Mesenchymal stem cell (in vitro differentiated cells and primary cell): ENCODE measurements around the gene COX7B.

ENCODE experiments used
- DNase-seq: peaks from one replicate; pipeline ENCODE4 v3.0.0-alpha.2; 2013
- H2AFZ ChIP-seq: one replicate; pipeline ENCODE4 v1.6.1; 2013; ENCODE audit warnings: low read depth, mild to moderate bottlenecking, control low read depth, inconsistent platforms, low read length, moderate library complexity
- H2AK5ac ChIP-seq: 2 replicates; pipeline ENCODE4 v1.6.1; 2013; ENCODE audit warnings: low read length, moderate library complexity, mild to moderate bottlenecking, inconsistent platforms; ENCODE audit not compliant: severe bottlenecking
- H2BK120ac ChIP-seq: one replicate; pipeline ENCODE4 v1.6.1; 2013; ENCODE audit warnings: low read depth, mild to moderate bottlenecking, inconsistent platforms, low read length, moderate library complexity
- H2BK12ac ChIP-seq, 2 experiments: one replicate each; pipeline ENCODE4 v1.6.1; 2013; ENCODE audit warnings: inconsistent platforms in 2 of 2, low read length in 2 of 2, mild to moderate bottlenecking in 2 of 2, moderate library complexity in 2 of 2, control low read depth in 1 of 2
- H2BK15ac ChIP-seq: one replicate; pipeline ENCODE4 v1.6.1; 2013; ENCODE audit warnings: mild to moderate bottlenecking, low read depth, inconsistent platforms; ENCODE audit not compliant: poor library complexity, severe bottlenecking
- H2BK5ac ChIP-seq: 2 replicates; pipeline ENCODE4 v1.6.1; 2013; ENCODE audit warnings: low read depth, mild to moderate bottlenecking, low read length, control low read depth, inconsistent platforms; ENCODE audit not compliant: poor library complexity, severe bottlenecking
- H3K14ac ChIP-seq, 2 experiments: one replicate each; pipeline ENCODE4 v1.6.1; 2013; ENCODE audit warnings: inconsistent platforms in 2 of 2, low read length in 2 of 2, control low read depth in 1 of 2, mild to moderate bottlenecking in 1 of 2, moderate library complexity in 1 of 2
- H3K18ac ChIP-seq, 2 experiments: one replicate each; pipeline ENCODE4 v1.6.1; 2013; ENCODE audit warnings: inconsistent platforms in 2 of 2, low read length in 2 of 2, control low read depth in 1 of 2, low read depth in 1 of 2, mild to moderate bottlenecking in 1 of 2
- H3K23ac ChIP-seq, 2 experiments: one replicate each; pipeline ENCODE4 v1.6.1; 2013; ENCODE audit warnings: inconsistent platforms in 2 of 2, low read length in 2 of 2, mild to moderate bottlenecking in 2 of 2, moderate library complexity in 2 of 2, control low read depth in 1 of 2
- H3K27ac ChIP-seq: 2 replicates; pipeline ENCODE4 v1.5.1; 2013; ENCODE audit warnings: mild to moderate bottlenecking, moderate library complexity, low read length, control low read depth, inconsistent platforms; ENCODE audit not compliant: poor library complexity, severe bottlenecking
- H3K27me3 ChIP-seq, 2 experiments: 2 replicates each; pipeline versions ENCODE4 v1.6.1 to v1.7.0; 2013; ENCODE audit warnings: low read length in 2 of 2, mild to moderate bottlenecking in 2 of 2, moderate library complexity in 2 of 2, control low read depth in 1 of 2, inconsistent platforms in 1 of 2; ENCODE audit not compliant: control insufficient read depth in 1 of 2, insufficient read depth in 1 of 2
- H3K36me3 ChIP-seq, 2 experiments: 2 replicates each; pipeline versions ENCODE4 v1.6.1 to v1.7.0; 2013; ENCODE audit warnings: low read length in 2 of 2, control low read depth in 1 of 2, inconsistent platforms in 1 of 2, low read depth in 1 of 2, mild to moderate bottlenecking in 1 of 2; ENCODE audit not compliant: insufficient read depth in 2 of 2, control insufficient read depth in 1 of 2
- H3K4ac ChIP-seq, 2 experiments: one replicate each; pipeline ENCODE4 v1.6.1; 2013; ENCODE audit warnings: inconsistent platforms in 2 of 2, low read length in 2 of 2, mild to moderate bottlenecking in 2 of 2, moderate library complexity in 2 of 2, control low read depth in 1 of 2, low read depth in 1 of 2
- H3K4me1 ChIP-seq: 2 replicates; pipeline ENCODE4 v1.6.1; 2013; ENCODE audit warnings: low read depth, low read length, control low read depth; ENCODE audit not compliant: control insufficient read depth, insufficient read depth
- H3K4me2 ChIP-seq: 2 replicates; pipeline ENCODE4 v1.6.1; 2013; ENCODE audit warnings: low read length, mild to moderate bottlenecking, inconsistent platforms; ENCODE audit not compliant: poor library complexity, severe bottlenecking
- H3K4me3 ChIP-seq, 2 experiments: 2 replicates each; pipeline versions ENCODE4 v1.5.1 to v1.7.0; 2013; ENCODE audit warnings: low read length in 2 of 2, mild to moderate bottlenecking in 2 of 2, control low read depth in 1 of 2, low read depth in 1 of 2; ENCODE audit not compliant: insufficient read depth in 1 of 2
- H3K79me1 ChIP-seq: replicated peaks from 2 replicates; pipeline ENCODE4 v1.6.1; 2013; ENCODE audit warnings: mild to moderate bottlenecking, control low read depth, low read length, inconsistent platforms; ENCODE audit not compliant: poor library complexity, severe bottlenecking
- H3K9ac ChIP-seq: 2 replicates; pipeline ENCODE4 v1.7.0; 2013; ENCODE audit warnings: mild to moderate bottlenecking, low read length, moderate library complexity
- H3K9me3 ChIP-seq: 2 replicates; pipeline ENCODE4 v1.7.0; 2013; ENCODE audit warnings: mild to moderate bottlenecking, low read length; ENCODE audit not compliant: control insufficient read depth
- H4K8ac ChIP-seq: one replicate; pipeline ENCODE4 v1.6.1; 2013; ENCODE audit warnings: inconsistent platforms, mild to moderate bottlenecking, low read length, moderate library complexity
- H4K91ac ChIP-seq: one replicate; pipeline ENCODE4 v1.6.1; 2013; ENCODE audit warnings: mild to moderate bottlenecking, low read length, inconsistent platforms
- WGBS: methylation state at CpG from one replicate; pipeline ENCODE4 v1.1.7; 2013; ENCODE audit warnings: mixed read lengths; 5-methylcytosine and 5-hydroxymethylcytosine counted together

The COX7B gene

DNA sequence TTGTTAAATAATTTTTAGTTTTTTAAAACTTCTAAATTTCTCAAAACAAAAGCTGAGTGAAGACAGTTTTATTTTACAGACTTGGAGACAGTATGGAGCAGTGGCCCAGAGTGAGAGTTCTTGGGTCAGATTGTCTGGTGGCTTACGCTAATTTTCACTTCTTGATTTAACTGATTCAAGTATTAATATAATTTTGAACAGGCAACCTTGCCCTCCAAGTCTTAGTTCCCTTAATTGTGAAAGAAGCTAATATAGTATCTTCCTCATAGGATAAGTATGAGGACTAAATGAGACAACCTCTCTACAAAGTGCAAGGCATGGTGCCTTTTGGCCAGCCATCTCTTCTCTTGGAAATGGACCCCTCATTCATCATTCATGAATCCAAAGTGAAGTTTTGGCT is 36.6 kb downstream of the COX7B start:
- H3K4me3 ChIP-seq: no peak overlapping the region
- no peak overlapping the region for H2BK12ac ChIP-seq
- H3K9me3 ChIP-seq: no peaks in the 10 kb centered on the region
- no peaks in the 10 kb centered on the region for H3K79me1 ChIP-seq
- H3K23ac ChIP-seq: no peak overlapping the region
- H3K27ac ChIP-seq: no peak overlapping the region
- H3K27me3 ChIP-seq: no peaks in the 10 kb centered on the region
- no CpG with 5 or more reads among the region's 1 CpG for WGBS
- H2BK5ac ChIP-seq: no peak overlapping the region
- no peaks in the 10 kb centered on the region for H3K4me1 ChIP-seq
- H3K14ac ChIP-seq: no peak overlapping the region
- no peak overlapping the region for H3K9ac ChIP-seq
- no peak overlapping the region for H3K4me2 ChIP-seq
- H3K18ac ChIP-seq: no peak overlapping the region
- no peak overlapping the region for H4K8ac ChIP-seq
- H2AFZ ChIP-seq: no peak overlapping the region
- no peak overlapping the region for H2BK15ac ChIP-seq
- no peak overlapping the region for H2AK5ac ChIP-seq
- no peaks in the 10 kb centered on the region for H3K36me3 ChIP-seq
- H3K4ac ChIP-seq: no peak overlapping the region
- no peak overlapping the region for H4K91ac ChIP-seq
- H2BK120ac ChIP-seq: no peak overlapping the region
- DNase-seq: no peak

DNA sequence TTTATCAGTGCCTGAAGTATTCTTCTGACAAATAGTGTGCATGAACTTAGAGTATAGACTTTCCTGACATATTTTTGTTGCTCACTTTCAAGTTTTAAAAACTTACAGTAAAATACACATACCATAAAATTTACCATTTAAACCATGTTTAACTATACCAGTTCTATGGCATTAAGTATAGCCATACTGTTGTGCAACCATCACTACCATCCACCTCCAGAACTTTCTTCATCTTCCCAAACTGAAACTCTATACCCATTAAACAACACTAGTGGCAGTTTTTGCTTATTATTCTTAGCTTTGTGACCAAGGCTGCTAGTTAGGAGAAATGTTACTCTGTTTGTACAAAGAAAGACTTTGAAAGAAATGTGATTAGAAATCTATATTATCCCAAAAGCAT is 37.0 kb downstream of the COX7B start:
- no peak overlapping the region for H2BK15ac ChIP-seq
- no peak overlapping the region for H4K91ac ChIP-seq
- H4K8ac ChIP-seq: no peak overlapping the region
- H3K4me3 ChIP-seq: no peak overlapping the region
- H3K4me2 ChIP-seq: no peak overlapping the region
- no peak overlapping the region for H2BK12ac ChIP-seq
- H2AFZ ChIP-seq: no peak overlapping the region
- H3K9ac ChIP-seq: no peak overlapping the region
- no peak overlapping the region for H2AK5ac ChIP-seq
- H3K36me3 ChIP-seq: no peaks in the 10 kb centered on the region
- no peak overlapping the region for H3K14ac ChIP-seq
- H3K9me3 ChIP-seq: no peaks in the 10 kb centered on the region
- H3K27me3 ChIP-seq: no peaks in the 10 kb centered on the region
- no peak overlapping the region for H2BK120ac ChIP-seq
- H3K27ac ChIP-seq: no peak overlapping the region
- no peak overlapping the region for H2BK5ac ChIP-seq
- no peak overlapping the region for H3K18ac ChIP-seq
- H3K23ac ChIP-seq: no peak overlapping the region
- DNase-seq: no peak
- H3K4ac ChIP-seq: no peak overlapping the region
- H3K79me1 ChIP-seq: no peaks in the 10 kb centered on the region
- no peaks in the 10 kb centered on the region for H3K4me1 ChIP-seq

DNA sequence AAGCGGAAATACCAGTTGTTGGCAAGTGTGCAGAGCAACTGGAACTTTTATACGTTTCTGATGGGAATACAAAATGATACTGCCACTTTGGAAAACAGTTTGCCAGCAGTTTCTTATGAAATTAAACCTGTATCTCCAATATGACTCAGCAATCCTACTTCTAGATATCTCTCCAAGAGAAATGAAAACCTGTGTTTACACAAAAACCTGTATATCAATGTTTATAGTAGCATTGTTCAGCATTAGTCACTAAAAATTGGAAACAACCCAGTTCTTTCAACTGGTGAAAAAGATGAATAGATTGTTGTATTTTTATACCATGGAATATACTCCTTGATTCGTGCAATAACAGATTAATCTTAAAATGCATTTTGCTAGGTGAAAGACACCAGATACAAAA is 38.0 kb downstream of the COX7B start:
- H3K9me3 ChIP-seq: no peaks in the 10 kb centered on the region
- H3K4me1 ChIP-seq: no peaks in the 10 kb centered on the region
- no peak overlapping the region for H2BK15ac ChIP-seq
- H2BK5ac ChIP-seq: no peak overlapping the region
- no peak overlapping the region for H3K4me2 ChIP-seq
- H2AK5ac ChIP-seq: no peak overlapping the region
- H2AFZ ChIP-seq: no peak overlapping the region
- H3K36me3 ChIP-seq: no peaks in the 10 kb centered on the region
- H3K79me1 ChIP-seq: no peaks in the 10 kb centered on the region
- no peak overlapping the region for H2BK120ac ChIP-seq
- no peak overlapping the region for H3K9ac ChIP-seq
- no peak overlapping the region for H3K27ac ChIP-seq
- no peaks in the 10 kb centered on the region for H3K27me3 ChIP-seq
- no peak overlapping the region for H3K18ac ChIP-seq
- no peak overlapping the region for H4K91ac ChIP-seq
- H2BK12ac ChIP-seq: no peak overlapping the region
- no peak overlapping the region for H3K14ac ChIP-seq
- DNase-seq: peak; percentile 16
- H3K4ac ChIP-seq: no peak overlapping the region
- H3K4me3 ChIP-seq: no peak overlapping the region
- H4K8ac ChIP-seq: no peak overlapping the region
- 80% methylated on average over 2 of the region's 3 CpGs for WGBS
- H3K23ac ChIP-seq: no peak overlapping the region

GRCh38 chrX:77938083-77938680 is 38.9 kb downstream of the COX7B start:
- Histone ChIP-seq H4K91ac (no peak overlapping the region), H3K4me2 (no peak overlapping the region), H3K4ac (no peak overlapping the region), H2AFZ (no peak overlapping the region), H3K9me3 (no peaks in the 10 kb centered on the region), H3K4me3 (no peak overlapping the region), H2BK12ac (no peak overlapping the region), H3K36me3 (no peaks in the 10 kb centered on the region), H4K8ac (no peak overlapping the region), H3K27me3 (no peaks in the 10 kb centered on the region), H3K23ac (no peak overlapping the region), H3K9ac (no peak overlapping the region), H3K14ac (no peak overlapping the region), H2AK5ac (no peak overlapping the region), H3K27ac (no peak overlapping the region), H3K79me1 (no peaks in the 10 kb centered on the region), H2BK120ac (no peak overlapping the region), H3K18ac (no peak overlapping the region), H3K4me1 (no peaks in the 10 kb centered on the region), H2BK5ac (no peak overlapping the region), H2BK15ac (no peak overlapping the region)
- WGBS: 100% methylated on average over 2 of the region's 4 CpGs
- no peak for DNase-seq
